C4-2B (cell line): ENCODE measurements around the gene CCDC85B.

ENCODE experiments used
- H3K27ac ChIP-seq: fragments of 450-650 bp; 2 replicates; pipeline ENCODE4 v1.5.1; 2017
- ZFX ChIP-seq: fragments of 450-650 bp; IDR thresholded peaks from 2 replicates; pipeline ENCODE4 v1.6.1; 2017
- TF ChIP-seq, protein P1 (sequence below): fragments of 450-650 bp; conservative IDR thresholded peaks from 2 replicates; pipeline ENCODE4 v1.5.1; 2017; ENCODE audit warnings: mild to moderate bottlenecking

Gene CCDC85B

GRCh38 chr11:65854161-65854592, 36.3 kb upstream of the CCDC85B start:
- H3K27ac ChIP-seq, result no peak overlapping the region

DNA sequence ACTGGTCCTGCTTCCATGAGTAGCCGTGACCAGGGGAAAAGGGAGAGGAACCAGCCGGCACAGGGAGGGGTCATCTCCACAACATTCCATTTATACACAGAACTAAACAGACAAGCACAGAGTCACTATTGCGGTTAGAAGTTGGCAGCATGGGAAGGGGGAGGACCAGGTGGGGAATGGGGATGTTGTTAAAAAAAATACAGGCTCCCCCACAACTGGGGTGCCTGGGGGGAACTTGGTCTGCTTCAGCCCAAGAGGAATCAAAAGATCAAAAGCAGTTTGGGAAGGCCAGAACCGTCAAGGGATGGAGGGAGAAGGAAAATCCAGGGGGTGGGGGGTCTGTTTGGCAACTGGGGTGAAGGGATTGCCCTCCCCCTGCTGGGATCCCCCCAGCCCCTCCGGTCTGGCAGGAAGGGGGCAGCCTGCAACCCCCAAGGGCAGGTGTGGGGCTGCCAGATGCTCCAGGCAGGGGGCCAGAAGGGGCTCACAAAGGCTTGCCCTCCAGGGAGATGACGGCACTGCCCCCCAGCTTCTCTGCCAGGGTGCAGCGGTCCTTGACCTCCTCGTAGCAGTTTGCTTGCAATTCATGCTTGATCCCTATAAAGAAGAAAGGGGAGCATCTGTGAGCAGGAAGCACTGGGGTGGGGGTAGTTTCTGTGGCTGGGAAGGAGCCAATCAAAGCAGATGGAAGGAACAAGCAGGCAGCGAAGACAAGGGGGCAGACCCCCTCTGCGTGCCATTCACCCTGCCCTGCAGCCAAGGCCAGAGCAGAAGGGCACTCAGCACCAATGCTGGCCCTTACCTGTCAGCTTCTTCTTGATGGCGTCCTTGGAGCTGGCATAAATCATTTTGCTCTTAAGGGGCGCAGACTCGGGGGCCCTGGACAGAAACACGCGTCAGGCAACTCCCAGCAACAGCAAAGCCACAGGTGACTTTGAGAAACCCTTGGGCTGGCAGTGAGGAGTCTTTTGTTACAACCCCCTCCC, 35.3 kb upstream of the CCDC85B start:
- no peak overlapping the region for H3K27ac ChIP-seq
- TF ChIP-seq, protein P1, sequence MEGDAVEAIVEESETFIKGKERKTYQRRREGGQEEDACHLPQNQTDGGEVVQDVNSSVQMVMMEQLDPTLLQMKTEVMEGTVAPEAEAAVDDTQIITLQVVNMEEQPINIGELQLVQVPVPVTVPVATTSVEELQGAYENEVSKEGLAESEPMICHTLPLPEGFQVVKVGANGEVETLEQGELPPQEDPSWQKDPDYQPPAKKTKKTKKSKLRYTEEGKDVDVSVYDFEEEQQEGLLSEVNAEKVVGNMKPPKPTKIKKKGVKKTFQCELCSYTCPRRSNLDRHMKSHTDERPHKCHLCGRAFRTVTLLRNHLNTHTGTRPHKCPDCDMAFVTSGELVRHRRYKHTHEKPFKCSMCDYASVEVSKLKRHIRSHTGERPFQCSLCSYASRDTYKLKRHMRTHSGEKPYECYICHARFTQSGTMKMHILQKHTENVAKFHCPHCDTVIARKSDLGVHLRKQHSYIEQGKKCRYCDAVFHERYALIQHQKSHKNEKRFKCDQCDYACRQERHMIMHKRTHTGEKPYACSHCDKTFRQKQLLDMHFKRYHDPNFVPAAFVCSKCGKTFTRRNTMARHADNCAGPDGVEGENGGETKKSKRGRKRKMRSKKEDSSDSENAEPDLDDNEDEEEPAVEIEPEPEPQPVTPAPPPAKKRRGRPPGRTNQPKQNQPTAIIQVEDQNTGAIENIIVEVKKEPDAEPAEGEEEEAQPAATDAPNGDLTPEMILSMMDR, result no peak
- no peak for TF ChIP-seq ZFX

More at GRCh38 chr11:65854161-65854592, 36.3 kb upstream of the CCDC85B start:
- TF ChIP-seq, protein P1, result no peak
- no peak for TF ChIP-seq ZFX

GRCh38 chr11:65855927-65856363, 34.5 kb upstream of the CCDC85B start:
- TF ChIP-seq, protein P1, result no peak
- no peak for TF ChIP-seq ZFX

DNA sequence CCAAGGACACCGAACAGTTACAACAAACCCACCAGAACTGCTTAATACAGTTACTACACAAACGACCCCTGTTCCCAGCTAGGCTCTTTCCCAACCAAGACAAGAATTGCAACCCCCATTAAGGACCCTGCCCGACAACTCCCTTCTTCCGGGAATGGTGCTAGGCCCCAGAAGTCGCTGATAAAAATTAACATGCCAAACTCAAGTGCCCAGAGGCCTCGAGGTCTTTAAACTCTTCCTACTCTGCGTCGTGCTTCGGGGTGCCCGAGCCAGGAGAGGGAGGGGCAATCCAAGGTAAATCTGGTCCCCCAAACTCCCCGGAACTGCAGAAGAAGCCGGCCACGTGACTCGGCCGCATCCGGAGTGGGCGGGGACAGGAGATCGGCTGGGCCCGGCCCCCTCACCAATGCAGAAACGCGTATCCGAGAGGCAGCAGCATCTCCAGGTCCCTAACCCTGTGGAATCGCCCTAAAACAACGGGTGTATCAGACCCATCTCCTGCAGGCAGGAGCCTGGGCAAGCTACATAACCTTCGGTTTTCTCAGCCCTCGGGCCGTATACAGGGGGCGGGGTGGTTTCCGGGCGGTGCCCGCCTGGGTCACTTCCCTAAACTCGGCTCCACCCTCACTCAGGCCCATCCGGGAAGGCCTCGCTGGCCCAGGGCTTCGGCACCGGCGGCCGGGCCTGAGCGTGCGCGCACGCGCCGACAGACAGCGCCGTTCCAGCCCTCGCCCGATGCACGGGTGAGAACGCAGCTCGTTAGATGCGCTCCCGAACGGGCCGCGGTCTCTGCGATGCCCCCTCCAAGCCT, 33.6 kb upstream of the CCDC85B start:
- H3K27ac ChIP-seq, result peak overlapping the region; percentile 98

More at GRCh38 chr11:65855927-65856363, 34.5 kb upstream of the CCDC85B start:
- peak overlapping the region; percentile 98 for H3K27ac ChIP-seq

DNA sequence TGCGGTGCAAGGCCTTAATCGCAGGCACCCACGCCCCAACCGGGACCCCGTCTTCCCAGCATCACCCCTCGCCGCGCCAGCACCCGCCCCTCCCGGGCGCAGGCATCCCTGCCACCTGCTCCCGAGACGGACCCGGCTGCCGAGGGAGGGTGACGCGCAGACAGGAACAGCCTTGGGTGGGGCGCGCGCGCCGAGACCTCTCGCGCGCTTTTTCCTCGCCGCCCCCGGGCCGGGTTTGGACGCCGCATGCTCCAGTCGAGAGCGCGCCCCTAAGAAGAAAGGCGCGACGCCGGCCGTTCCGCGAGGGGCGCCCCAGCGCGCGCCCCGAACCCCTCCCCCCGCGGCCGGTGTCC, 33.0 kb upstream of the CCDC85B start:
- H3K27ac ChIP-seq, result peak overlapping the region; percentile 98
- TF ChIP-seq, protein P1, result no peak; the same call in 1 of the 2 replicates
- peak; percentile 60 for TF ChIP-seq ZFX

More for the DNA sequence above, 33.6 kb upstream of the CCDC85B start:
- TF ChIP-seq, protein P1, result no peak
- TF ChIP-seq ZFX, result peak; percentile 75

DNA sequence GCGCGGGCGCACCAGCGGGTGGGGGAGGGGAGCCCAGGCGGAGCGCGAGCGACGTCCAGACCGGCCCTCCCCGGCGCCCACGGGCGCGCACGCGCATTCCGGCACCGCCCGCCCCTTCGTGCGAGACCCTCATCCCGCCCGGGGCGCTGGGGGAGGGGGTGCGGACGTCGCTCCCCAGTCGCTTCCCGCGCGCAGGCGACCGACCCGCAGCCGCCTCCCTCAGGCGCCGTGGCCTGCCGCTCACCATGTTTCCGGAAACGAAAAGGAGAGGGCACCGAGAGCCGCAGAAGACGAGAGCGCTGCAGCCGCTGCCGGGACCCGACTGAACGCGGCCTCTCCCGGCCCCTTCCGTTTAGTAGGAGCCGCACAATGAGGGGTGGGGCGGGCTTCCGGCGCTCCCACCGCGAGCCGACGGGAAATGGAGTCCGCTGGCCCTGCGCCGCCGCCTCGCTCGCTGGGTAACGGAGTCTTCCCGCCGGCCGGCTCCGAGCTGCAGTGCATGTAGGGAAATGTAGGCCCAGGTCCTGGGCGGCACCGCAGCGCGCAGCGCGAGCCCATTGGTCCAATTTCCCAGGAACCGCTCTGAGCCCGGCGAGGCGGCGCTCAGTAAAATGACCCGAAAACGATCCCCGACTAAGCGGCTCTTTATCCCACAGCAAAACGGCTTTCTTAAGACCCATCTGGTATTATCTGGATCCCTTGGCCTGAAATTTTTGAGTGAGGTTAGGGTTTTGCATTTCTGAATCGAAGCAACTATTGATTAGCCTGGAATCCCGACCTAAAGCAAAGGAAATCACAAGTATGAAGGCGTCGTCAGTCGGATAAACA, 32.4 kb upstream of the CCDC85B start, which contains the start of gene CFL1:
TSS of gene CFL1 (minus strand) at position 328 of the 828 bp plus-strand sequence. CDS start at position 247, 81 bp downstream.
- H3K27ac ChIP-seq, result peak within 1 kb of the TSS; percentile 98
- TF ChIP-seq, protein P1, result no peak
- TF ChIP-seq ZFX, result no peak
